ENCODE results near the gene BAIAP2.

The BAIAP2 gene

GRCh38 chr17:81039854-81040758, 5.2 kb downstream of the BAIAP2 start:
- H3K4me3 ChIP-seq (ENCODE audit: low read length in 2 of 2) = peak overlapping the region in 1 of 2 donors; percentile 35
- no peaks in the 10 kb centered on the region for H3K9me3 ChIP-seq (ENCODE audit: control insufficient read depth in 2 of 2, low read length in 2 of 2)
- H3K4me1 ChIP-seq (ENCODE audit: control insufficient read depth, insufficient read depth, low read length) = peaks cover 81% of the 10 kb centered on the region
- peak overlapping the region in 1 of 2 donors; percentile 5 for H3K9ac ChIP-seq (ENCODE audit: low read length in 2 of 2)
- no peaks in the 10 kb centered on the region for H3K27me3 ChIP-seq (ENCODE audit: control insufficient read depth in 1 of 2, insufficient read depth in 2 of 2, low read length in 2 of 2)
- peak overlapping the region; percentile 80 for H3K27ac ChIP-seq (ENCODE audit: low read length)
- peaks cover 0 to 2% of the 10 kb centered on the region in 2 donors for H3K36me3 ChIP-seq (ENCODE audit: control insufficient read depth in 2 of 2, insufficient read depth in 2 of 2, low read length in 2 of 2)

GRCh38 chr17:81040791-81041337, 5.9 kb downstream of the BAIAP2 start:
- H3K36me3 ChIP-seq (ENCODE audit: control insufficient read depth in 2 of 2, insufficient read depth in 2 of 2, low read length in 2 of 2) = peaks cover 0 to 2% of the 10 kb centered on the region in 2 donors
- no peaks in the 10 kb centered on the region for H3K27me3 ChIP-seq (ENCODE audit: control insufficient read depth in 1 of 2, insufficient read depth in 2 of 2, low read length in 2 of 2)
- H3K4me1 ChIP-seq (ENCODE audit: control insufficient read depth, insufficient read depth, low read length) = peaks cover 88% of the 10 kb centered on the region
- peak overlapping the region; percentile 80 for H3K27ac ChIP-seq (ENCODE audit: low read length)
- H3K9me3 ChIP-seq (ENCODE audit: control insufficient read depth in 2 of 2, low read length in 2 of 2) = no peaks in the 10 kb centered on the region
- no peak overlapping the region for H3K9ac ChIP-seq (ENCODE audit: low read length in 2 of 2)
- peak overlapping the region in 1 of 2 donors; percentile 35 for H3K4me3 ChIP-seq (ENCODE audit: low read length in 2 of 2)

GRCh38 chr17:81042606-81043005, 7.7 kb downstream of the BAIAP2 start:
- H3K27ac ChIP-seq (ENCODE audit: low read length) = no peak overlapping the region
- peaks cover 88% of the 10 kb centered on the region for H3K4me1 ChIP-seq (ENCODE audit: control insufficient read depth, insufficient read depth, low read length)
- H3K36me3 ChIP-seq (ENCODE audit: control insufficient read depth in 2 of 2, insufficient read depth in 2 of 2, low read length in 2 of 2) = peaks cover 0 to 1% of the 10 kb centered on the region in 2 donors
- H3K27me3 ChIP-seq (ENCODE audit: control insufficient read depth in 1 of 2, insufficient read depth in 2 of 2, low read length in 2 of 2) = no peaks in the 10 kb centered on the region
- H3K4me3 ChIP-seq (ENCODE audit: low read length in 2 of 2) = no peak overlapping the region
- no peak overlapping the region for H3K9ac ChIP-seq (ENCODE audit: low read length in 2 of 2)
- H3K9me3 ChIP-seq (ENCODE audit: control insufficient read depth in 2 of 2, low read length in 2 of 2) = no peaks in the 10 kb centered on the region

GRCh38 chr17:81043319-81043724, 8.4 kb downstream of the BAIAP2 start:
- Histone ChIP-seq H3K9me3 (ENCODE audit: control insufficient read depth in 2 of 2, low read length in 2 of 2) (no peaks in the 10 kb centered on the region), H3K4me1 (ENCODE audit: control insufficient read depth, insufficient read depth, low read length) (peaks cover 88% of the 10 kb centered on the region), H3K36me3 (ENCODE audit: control insufficient read depth in 2 of 2, insufficient read depth in 2 of 2, low read length in 2 of 2) (no peaks in the 10 kb centered on the region), H3K4me3 (ENCODE audit: low read length in 2 of 2) (peak overlapping the region in 1 of 2 donors; percentile 22), H3K27me3 (ENCODE audit: control insufficient read depth in 1 of 2, insufficient read depth in 2 of 2, low read length in 2 of 2) (no peaks in the 10 kb centered on the region), H3K9ac (ENCODE audit: low read length in 2 of 2) (no peak overlapping the region), H3K27ac (ENCODE audit: low read length) (peak overlapping the region; percentile 74)

GRCh38 chr17:81043725-81044427, 8.9 kb downstream of the BAIAP2 start:
- Histone ChIP-seq H3K4me3 (ENCODE audit: low read length in 2 of 2) (peak overlapping the region; percentile 22 to 42), H3K4me1 (ENCODE audit: control insufficient read depth, insufficient read depth, low read length) (peaks cover 88% of the 10 kb centered on the region), H3K27ac (ENCODE audit: low read length) (peak overlapping the region; percentile 74), H3K9me3 (ENCODE audit: control insufficient read depth in 2 of 2, low read length in 2 of 2) (no peaks in the 10 kb centered on the region), H3K27me3 (ENCODE audit: control insufficient read depth in 1 of 2, insufficient read depth in 2 of 2, low read length in 2 of 2) (no peaks in the 10 kb centered on the region), H3K36me3 (ENCODE audit: control insufficient read depth in 2 of 2, insufficient read depth in 2 of 2, low read length in 2 of 2) (no peaks in the 10 kb centered on the region), H3K9ac (ENCODE audit: low read length in 2 of 2) (no peak overlapping the region)

- Histone ChIP-seq H3K9ac (ENCODE audit: low read length in 2 of 2) (peak overlapping the region in 1 of 2 donors; percentile 47), H3K36me3 (ENCODE audit: control insufficient read depth in 2 of 2, insufficient read depth in 2 of 2, low read length in 2 of 2) (no peaks in the 10 kb centered on the region), H3K9me3 (ENCODE audit: control insufficient read depth in 2 of 2, low read length in 2 of 2) (no peaks in the 10 kb centered on the region), H3K27ac (ENCODE audit: low read length) (peak overlapping the region; percentile 74), H3K27me3 (ENCODE audit: control insufficient read depth in 1 of 2, insufficient read depth in 2 of 2, low read length in 2 of 2) (no peaks in the 10 kb centered on the region), H3K4me3 (ENCODE audit: low read length in 2 of 2) (peak overlapping the region; percentile 42 to 59), H3K4me1 (ENCODE audit: control insufficient read depth, insufficient read depth, low read length) (peaks cover 88% of the 10 kb centered on the region)
Measured at GRCh38 chr17:81044428-81044763, 9.4 kb downstream of the BAIAP2 start.

- H3K4me3 ChIP-seq (ENCODE audit: low read length in 2 of 2) = peak overlapping the region; percentile 42 to 59
- H3K9ac ChIP-seq (ENCODE audit: low read length in 2 of 2) = peak overlapping the region in 1 of 2 donors; percentile 47
- H3K36me3 ChIP-seq (ENCODE audit: control insufficient read depth in 2 of 2, insufficient read depth in 2 of 2, low read length in 2 of 2) = no peaks in the 10 kb centered on the region
- peaks cover 88% of the 10 kb centered on the region for H3K4me1 ChIP-seq (ENCODE audit: control insufficient read depth, insufficient read depth, low read length)
- H3K27me3 ChIP-seq (ENCODE audit: control insufficient read depth in 1 of 2, insufficient read depth in 2 of 2, low read length in 2 of 2) = no peaks in the 10 kb centered on the region
- peak overlapping the region; percentile 74 for H3K27ac ChIP-seq (ENCODE audit: low read length)
- H3K9me3 ChIP-seq (ENCODE audit: control insufficient read depth in 2 of 2, low read length in 2 of 2) = no peaks in the 10 kb centered on the region
Measured at GRCh38 chr17:81044764-81045589, 10.0 kb downstream of the BAIAP2 start.

GRCh38 chr17:81045590-81046095, 10.7 kb downstream of the BAIAP2 start:
- H3K36me3 ChIP-seq (ENCODE audit: control insufficient read depth in 2 of 2, insufficient read depth in 2 of 2, low read length in 2 of 2) = no peaks in the 10 kb centered on the region
- H3K4me3 ChIP-seq (ENCODE audit: low read length in 2 of 2) = peak overlapping the region; percentile 42 to 59
- H3K27me3 ChIP-seq (ENCODE audit: control insufficient read depth in 1 of 2, insufficient read depth in 2 of 2, low read length in 2 of 2) = no peaks in the 10 kb centered on the region
- no peak overlapping the region for H3K9ac ChIP-seq (ENCODE audit: low read length in 2 of 2)
- peaks cover 88% of the 10 kb centered on the region for H3K4me1 ChIP-seq (ENCODE audit: control insufficient read depth, insufficient read depth, low read length)
- peak overlapping the region; percentile 74 for H3K27ac ChIP-seq (ENCODE audit: low read length)
- H3K9me3 ChIP-seq (ENCODE audit: control insufficient read depth in 2 of 2, low read length in 2 of 2) = no peaks in the 10 kb centered on the region

- H3K9me3 ChIP-seq (ENCODE audit: control insufficient read depth in 2 of 2, low read length in 2 of 2) = no peaks in the 10 kb centered on the region
- no peaks in the 10 kb centered on the region for H3K27me3 ChIP-seq (ENCODE audit: control insufficient read depth in 1 of 2, insufficient read depth in 2 of 2, low read length in 2 of 2)
- H3K4me1 ChIP-seq (ENCODE audit: control insufficient read depth, insufficient read depth, low read length) = peaks cover 83% of the 10 kb centered on the region
- no peak overlapping the region for H3K9ac ChIP-seq (ENCODE audit: low read length in 2 of 2)
- H3K27ac ChIP-seq (ENCODE audit: low read length) = peak overlapping the region; percentile 74
- no peaks in the 10 kb centered on the region for H3K36me3 ChIP-seq (ENCODE audit: control insufficient read depth in 2 of 2, insufficient read depth in 2 of 2, low read length in 2 of 2)
- no peak overlapping the region for H3K4me3 ChIP-seq (ENCODE audit: low read length in 2 of 2)
Measured at GRCh38 chr17:81046132-81046769, 11.3 kb downstream of the BAIAP2 start.
